Mesendoderm (in vitro differentiated cells): ENCODE results near the gene EIF4G2.

Experiments used
- DNase-seq: peaks from one replicate; pipeline ENCODE4 v3.0.0; 2013
- H2AK5ac ChIP-seq: 2 replicates; pipeline ENCODE4 v1.6.1; 2013; ENCODE audit warnings: low read length, inconsistent platforms
- H2BK120ac ChIP-seq: 2 replicates; pipeline ENCODE4 v1.6.1; 2013; ENCODE audit warnings: low read depth, mild to moderate bottlenecking, low read length, moderate library complexity, mixed read lengths
- H2BK15ac ChIP-seq: replicated peaks from 2 replicates; pipeline ENCODE4 v1.6.1; 2013; ENCODE audit warnings: low read depth, mild to moderate bottlenecking, moderate library complexity
- H2BK5ac ChIP-seq: 2 replicates; pipeline ENCODE4 v1.6.1; 2013; ENCODE audit warnings: low read length, inconsistent platforms
- H3K18ac ChIP-seq: 2 replicates; pipeline ENCODE4 v1.6.1; 2013; ENCODE audit warnings: mild to moderate bottlenecking, low read length, mixed read lengths
- H3K23ac ChIP-seq: one replicate; pipeline ENCODE4 v1.6.1; 2013; ENCODE audit warnings: low read length
- H3K27ac ChIP-seq: 2 replicates; pipeline ENCODE4 v1.5.1; 2013; ENCODE audit warnings: low read depth, mild to moderate bottlenecking, inconsistent platforms, low read length, moderate library complexity
- H3K27me3 ChIP-seq: 2 replicates; pipeline ENCODE4 v1.6.1; 2013; ENCODE audit warnings: low read length, control low read depth, mild to moderate bottlenecking, inconsistent platforms; ENCODE audit not compliant: insufficient read depth, poor library complexity
- H3K36me3 ChIP-seq: 2 replicates; pipeline ENCODE4 v1.6.1; 2013; ENCODE audit warnings: low read length, inconsistent platforms; ENCODE audit not compliant: control insufficient read depth, insufficient read depth
- H3K4ac ChIP-seq: one replicate; pipeline ENCODE4 v1.6.1; 2013; ENCODE audit warnings: low read depth, mild to moderate bottlenecking, low read length, moderate library complexity
- H3K4me1 ChIP-seq: 2 replicates; pipeline ENCODE4 v1.6.1; 2013; ENCODE audit warnings: low read depth, low read length, inconsistent platforms; ENCODE audit not compliant: control insufficient read depth
- H3K4me2 ChIP-seq: 2 replicates; pipeline ENCODE4 v1.6.1; 2013; ENCODE audit warnings: low read length
- H3K4me3 ChIP-seq: 2 replicates; pipeline ENCODE4 v1.5.1; 2013; ENCODE audit warnings: mild to moderate bottlenecking, low read length
- H3K56ac ChIP-seq: one replicate; pipeline ENCODE4 v1.6.1; 2013; ENCODE audit warnings: low read length
- H3K79me1 ChIP-seq: 2 replicates; pipeline ENCODE4 v1.6.1; 2013; ENCODE audit warnings: low read length, inconsistent platforms
- H3K79me2 ChIP-seq: 2 replicates; pipeline ENCODE4 v1.6.1; 2013; ENCODE audit warnings: mild to moderate bottlenecking, low read length; ENCODE audit not compliant: control insufficient read depth, insufficient read depth
- H3K9ac ChIP-seq: 2 replicates; pipeline ENCODE4 v1.6.1; 2013; ENCODE audit warnings: low read length, inconsistent platforms
- H4K5ac ChIP-seq: one replicate; pipeline ENCODE4 v1.6.1; 2013; ENCODE audit warnings: low read length
- H4K8ac ChIP-seq: one replicate; pipeline ENCODE4 v1.6.1; 2013; ENCODE audit warnings: low read depth, mild to moderate bottlenecking, control low read depth, low read length, moderate library complexity
- WGBS: extraction: QIAGEN DNeasy Blood & Tissue Kit; methylation state at CpG from one replicate; pipeline ENCODE4 v1.1.7; 2013; ENCODE audit warnings: low lambda C conversion rate, missing lambda C conversion rate; ENCODE audit not compliant: insufficient coverage; ENCODE audit errors: extremely low coverage; 5-methylcytosine and 5-hydroxymethylcytosine counted together

Gene EIF4G2

DNA sequence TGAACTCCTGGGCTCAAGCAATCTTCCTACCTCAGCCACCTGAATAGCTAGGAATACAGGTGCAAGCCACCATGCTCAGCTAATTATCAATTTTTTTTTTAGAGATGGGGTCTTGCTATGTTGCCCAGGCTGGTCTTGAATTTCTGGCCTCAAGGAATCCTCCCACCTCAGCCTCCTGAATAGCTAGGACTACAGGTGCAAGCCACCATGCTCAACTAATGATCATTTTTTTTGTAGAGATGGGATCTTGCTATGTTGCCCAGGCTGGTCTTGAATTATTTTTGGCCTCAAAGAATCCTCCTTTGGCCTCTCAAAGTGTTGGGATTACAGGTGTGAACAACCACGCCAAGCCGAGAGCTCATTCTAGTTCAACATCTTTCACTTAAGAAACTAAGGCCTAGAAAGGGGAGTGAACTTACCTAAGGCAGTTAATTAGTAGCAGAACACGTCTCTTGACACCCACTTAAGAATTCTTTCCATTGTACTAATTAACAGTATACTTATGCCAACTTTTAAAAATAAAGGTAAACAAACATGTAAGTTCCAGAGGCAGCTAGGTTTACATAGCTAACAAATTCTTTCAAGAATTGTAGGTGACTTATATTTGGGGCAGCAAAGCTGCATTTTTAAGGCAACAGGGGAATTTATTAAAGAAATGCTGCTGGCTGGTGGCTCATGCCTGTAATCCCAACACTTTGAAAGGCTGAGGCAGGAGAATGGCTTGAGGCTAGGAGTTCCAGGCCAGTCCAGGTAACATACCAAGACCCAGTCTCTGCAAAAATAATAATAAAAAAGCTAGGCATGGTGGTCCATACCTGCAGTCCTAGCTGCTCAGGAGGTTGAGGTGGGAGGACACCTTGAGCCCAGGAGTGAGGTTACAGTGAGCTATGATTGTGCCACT lies 39.5 kb upstream of the EIF4G2 start:
- no peak overlapping the region for H3K23ac ChIP-seq
- H4K8ac ChIP-seq, result no peak overlapping the region
- H3K18ac ChIP-seq, result no peak overlapping the region
- H2BK5ac ChIP-seq, result no peak overlapping the region
- H3K56ac ChIP-seq, result no peak overlapping the region
- H2BK120ac ChIP-seq, result no peak overlapping the region
- H3K4ac ChIP-seq, result no peak overlapping the region
- H4K5ac ChIP-seq, result no peak overlapping the region
- H3K4me1 ChIP-seq, result no peaks in the 10 kb centered on the region
- peaks cover 3% of the 10 kb centered on the region for H3K79me1 ChIP-seq
- H2AK5ac ChIP-seq, result no peak overlapping the region
- H2BK15ac ChIP-seq, result no peak overlapping the region
- H3K9ac ChIP-seq, result no peak overlapping the region
- WGBS, result no CpG with 5 or more reads among the region's 3 CpGs
- no peak for DNase-seq
- H3K4me2 ChIP-seq, result no peak overlapping the region
- H3K36me3 ChIP-seq, result no peaks in the 10 kb centered on the region
- H3K27ac ChIP-seq, result no peak overlapping the region
- H3K27me3 ChIP-seq, result no peaks in the 10 kb centered on the region
- no peaks in the 10 kb centered on the region for H3K79me2 ChIP-seq
- no peak overlapping the region for H3K4me3 ChIP-seq

GRCh38 chr11:10846660-10847059 lies 37.9 kb upstream of the EIF4G2 start:
- no peaks in the 10 kb centered on the region for H3K79me2 ChIP-seq
- no peak overlapping the region for H3K23ac ChIP-seq
- DNase-seq, result no peak
- H4K5ac ChIP-seq, result no peak overlapping the region
- no peaks in the 10 kb centered on the region for H3K4me1 ChIP-seq
- H3K18ac ChIP-seq, result no peak overlapping the region
- no peak overlapping the region for H3K4ac ChIP-seq
- no peak overlapping the region for H2BK15ac ChIP-seq
- no peaks in the 10 kb centered on the region for H3K79me1 ChIP-seq
- no peak overlapping the region for H4K8ac ChIP-seq
- no peak overlapping the region for H2BK120ac ChIP-seq
- H3K4me3 ChIP-seq, result no peak overlapping the region
- H2BK5ac ChIP-seq, result no peak overlapping the region
- no peak overlapping the region for H3K9ac ChIP-seq
- no peaks in the 10 kb centered on the region for H3K27me3 ChIP-seq
- no peaks in the 10 kb centered on the region for H3K36me3 ChIP-seq
- H2AK5ac ChIP-seq, result no peak overlapping the region
- H3K56ac ChIP-seq, result no peak overlapping the region
- no peak overlapping the region for H3K4me2 ChIP-seq
- no peak overlapping the region for H3K27ac ChIP-seq

DNA sequence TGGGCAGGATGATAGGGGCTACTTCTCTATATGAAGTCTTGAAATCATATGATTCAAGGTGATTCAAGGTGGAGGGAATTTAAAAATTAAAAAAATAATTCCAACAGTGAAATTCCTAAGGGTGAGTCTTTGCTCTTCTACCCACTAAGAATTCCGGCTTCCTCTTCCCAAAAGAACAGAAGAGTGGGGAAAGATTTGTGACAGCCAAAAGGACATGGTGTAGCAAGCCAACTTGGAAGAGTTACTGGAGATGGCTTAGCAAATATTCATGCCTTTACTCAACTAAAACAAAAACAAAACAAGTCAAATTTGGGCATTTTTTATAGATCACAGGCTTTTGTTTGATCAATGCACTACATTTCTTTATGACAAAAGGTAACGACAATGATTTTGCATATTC lies 36.9 kb upstream of the EIF4G2 start:
- Histone ChIP-seq H4K8ac (no peak overlapping the region), H3K4me3 (no peak overlapping the region), H3K56ac (no peak overlapping the region), H3K36me3 (no peaks in the 10 kb centered on the region), H2BK5ac (no peak overlapping the region), H3K18ac (no peak overlapping the region), H3K79me2 (no peaks in the 10 kb centered on the region), H3K9ac (no peak overlapping the region), H2BK15ac (no peak overlapping the region), H4K5ac (no peak overlapping the region), H3K27ac (no peak overlapping the region), H3K4ac (no peak overlapping the region), H3K4me1 (no peaks in the 10 kb centered on the region), H3K23ac (no peak overlapping the region), H3K27me3 (no peaks in the 10 kb centered on the region), H2BK120ac (no peak overlapping the region), H3K79me1 (no peaks in the 10 kb centered on the region), H2AK5ac (no peak overlapping the region), H3K4me2 (no peak overlapping the region)
- no peak for DNase-seq
- no CpG with 5 or more reads among the region's 2 CpGs for WGBS

- Histone ChIP-seq H3K4me1 (no peaks in the 10 kb centered on the region), H3K27ac (no peak overlapping the region), H3K4me3 (no peak overlapping the region), H4K5ac (no peak overlapping the region), H2BK5ac (no peak overlapping the region), H3K4ac (no peak overlapping the region), H3K79me2 (no peaks in the 10 kb centered on the region), H3K23ac (no peak overlapping the region), H3K56ac (no peak overlapping the region), H2AK5ac (no peak overlapping the region), H3K18ac (no peak overlapping the region), H4K8ac (no peak overlapping the region), H3K9ac (no peak overlapping the region), H3K79me1 (no peaks in the 10 kb centered on the region), H3K36me3 (no peaks in the 10 kb centered on the region), H3K27me3 (no peaks in the 10 kb centered on the region), H3K4me2 (no peak overlapping the region), H2BK120ac (no peak overlapping the region), H2BK15ac (no peak overlapping the region)
- DNase-seq, result no peak
Measured at GRCh38 chr11:10844796-10845195, 36.1 kb upstream of the EIF4G2 start.

- Histone ChIP-seq H3K36me3 (no peaks in the 10 kb centered on the region), H2BK15ac (no peak overlapping the region), H3K4me1 (no peaks in the 10 kb centered on the region), H4K5ac (no peak overlapping the region), H3K27me3 (no peaks in the 10 kb centered on the region), H3K9ac (no peak overlapping the region), H3K4ac (no peak overlapping the region), H3K79me2 (no peaks in the 10 kb centered on the region), H4K8ac (no peak overlapping the region), H3K23ac (no peak overlapping the region), H3K56ac (no peak overlapping the region), H3K4me3 (no peak overlapping the region), H3K79me1 (no peaks in the 10 kb centered on the region), H3K18ac (no peak overlapping the region), H2BK5ac (no peak overlapping the region), H3K27ac (no peak overlapping the region), H2AK5ac (no peak overlapping the region), H3K4me2 (no peak overlapping the region), H2BK120ac (no peak overlapping the region)
- no peak for DNase-seq
Measured at GRCh38 chr11:10844356-10844755, 35.6 kb upstream of the EIF4G2 start.

- WGBS, result no CpG with 5 or more reads among the region's 3 CpGs
- no peak overlapping the region for H3K4me2 ChIP-seq
Measured at GRCh38 chr11:10838881-10839280, 30.2 kb upstream of the EIF4G2 start.

More at GRCh38 chr11:10838881-10839280, 30.2 kb upstream of the EIF4G2 start:
- no peak overlapping the region for H3K4me3 ChIP-seq
- no peak overlapping the region for H3K18ac ChIP-seq
- no peak overlapping the region for H2BK15ac ChIP-seq
- H3K56ac ChIP-seq, result no peak overlapping the region
- DNase-seq, result no peak
- H2AK5ac ChIP-seq, result no peak overlapping the region
- H3K4ac ChIP-seq, result no peak overlapping the region
- no peaks in the 10 kb centered on the region for H3K79me2 ChIP-seq
- H3K9ac ChIP-seq, result no peak overlapping the region
- H4K8ac ChIP-seq, result no peak overlapping the region
- H3K4me1 ChIP-seq, result no peaks in the 10 kb centered on the region
- H3K27ac ChIP-seq, result no peak overlapping the region
- no peak overlapping the region for H3K23ac ChIP-seq
- H4K5ac ChIP-seq, result no peak overlapping the region
- H3K79me1 ChIP-seq, result no peaks in the 10 kb centered on the region
- no peak overlapping the region for H2BK5ac ChIP-seq
- no peaks in the 10 kb centered on the region for H3K36me3 ChIP-seq
- no peak overlapping the region for H2BK120ac ChIP-seq
- no peaks in the 10 kb centered on the region for H3K27me3 ChIP-seq
